Keratinocyte (primary cell): ENCODE data around the gene PARP2. TPM values are rescaled to one million over a fixed set of nuclear protein-coding genes. Genes with fewer than 3 reads are reported as not detected.

Source experiments
- DNase-seq: peaks from one replicate; pipeline ENCODE4 v3.0.0-alpha.2; 2011; ENCODE audit warnings: low read depth, missing footprints, low spot score
- FAIRE-seq: peaks from 2 replicates; lab custom pipeline; 2011; peaks lifted over from hg19 to GRCh38; lab: Jason Lieb, UNC
- H2AFZ ChIP-seq: 2 replicates; pipeline ENCODE4 v1.6.0; 2012; ENCODE audit warnings: low read length, control low read depth, inconsistent platforms; ENCODE audit not compliant: control insufficient read depth
- H3K27ac ChIP-seq: 2 replicates; pipeline ENCODE4 v1.5.1; 2011; ENCODE audit warnings: low read length; ENCODE audit not compliant: control insufficient read depth, insufficient read depth
- H3K27me3 ChIP-seq: 3 replicates; pipeline ENCODE4 v1.6.0; 2011; ENCODE audit warnings: low read length; ENCODE audit not compliant: control insufficient read depth, insufficient read depth; ENCODE audit errors: extremely low read depth
- H3K36me3 ChIP-seq, 2 experiments: 2 replicates in 1 of 2; 3 replicates in 1 of 2; pipeline ENCODE4 v1.5.1; 2011; ENCODE audit warnings: low read length in 2 of 2, mild to moderate bottlenecking in 1 of 2; ENCODE audit not compliant: control insufficient read depth in 2 of 2, insufficient read depth in 2 of 2; ENCODE audit errors: extremely low read depth in 1 of 2
- H3K4me1 ChIP-seq: 3 replicates; pipeline ENCODE4 v1.5.1; 2011; ENCODE audit warnings: low read length; ENCODE audit not compliant: control insufficient read depth, insufficient read depth; ENCODE audit errors: extremely low read depth
- H3K4me2 ChIP-seq: 3 replicates; pipeline ENCODE4 v1.6.0; 2011; ENCODE audit warnings: low read depth, low read length; ENCODE audit not compliant: control insufficient read depth, insufficient read depth; ENCODE audit errors: extremely low read depth
- H3K4me3 ChIP-seq, 3 experiments: fragments of 200-600 bp in 1 of 3; sonication (generic) in 1 of 3; 2 replicates in 2 of 3; 3 replicates in 1 of 3; pipeline ENCODE4 v1.5.1; 2011 to 2016; ENCODE audit warnings: low read length in 3 of 3, mild to moderate bottlenecking in 3 of 3, control low read depth in 2 of 3, inconsistent platforms in 1 of 3, low read depth in 1 of 3, mixed read lengths in 1 of 3, mixed run types in 1 of 3, moderate library complexity in 1 of 3; ENCODE audit not compliant: control insufficient read depth in 2 of 3, insufficient read depth in 2 of 3; ENCODE audit errors: extremely low read depth in 1 of 3
- H3K79me2 ChIP-seq: 2 replicates; pipeline ENCODE4 v1.6.0; 2012; ENCODE audit warnings: low read length; ENCODE audit not compliant: control insufficient read depth, insufficient read depth
- H3K9ac ChIP-seq: 3 replicates; pipeline ENCODE4 v1.6.0; 2011; ENCODE audit warnings: low read length; ENCODE audit not compliant: control insufficient read depth, insufficient read depth; ENCODE audit errors: extremely low read depth
- H3K9me1 ChIP-seq: 3 replicates; pipeline ENCODE4 v1.6.0; 2011; ENCODE audit warnings: low read length; ENCODE audit not compliant: control insufficient read depth, insufficient read depth; ENCODE audit errors: extremely low read depth
- H3K9me3 ChIP-seq: 2 replicates; pipeline ENCODE4 v1.5.1; 2012; ENCODE audit warnings: low read depth, low read length; ENCODE audit not compliant: control insufficient read depth
- H4K20me1 ChIP-seq: 3 replicates; pipeline ENCODE4 v1.6.0; 2011; ENCODE audit warnings: low read length; ENCODE audit not compliant: control insufficient read depth, insufficient read depth; ENCODE audit errors: extremely low read depth
- EZH2 ChIP-seq: IDR thresholded peaks from one replicate; pipeline ENCODE4 v1.6.1; 2012; ENCODE audit warnings: inconsistent platforms, mild to moderate bottlenecking, low read length, moderate library complexity
- dilution Hi-C: fragments of 300-500 bp; cut with MboI; formaldehyde crosslinking; loops from one replicate; pipeline ENCODE4 v1.7.0; 2020; ENCODE audit warnings: low sequenced_read_pairs; ENCODE audit not compliant: extremely low pct_ligation_motif_present
- polyA plus RNA-seq, 5 experiments: library from polyadenylated mRNA; depleted of rRNA in 3 of 5; stranded (reverse) in 3 of 5; stranded (forward) in 1 of 5; unstranded in 1 of 5; fragments of >200 nt; gene quantifications; 1 replicate in 1 of 5; 2 replicates in 3 of 5; 3 replicates in 1 of 5; pipeline versions ENCODE4 v1.2.1 to v1.2.3, GENCODE V29; 2011 to 2012; ENCODE audit warnings: missing spikeins in 2 of 5, low read depth in 1 of 5, low replicate concordance in 1 of 5
- TF ChIP-seq, protein P1 (sequence below), 3 experiments: IDR thresholded peaks in 1 of 3; conservative IDR thresholded peaks in 1 of 3; optimal IDR thresholded peaks in 1 of 3; 2 replicates in 2 of 3; 3 replicates in 1 of 3; pipeline versions ENCODE3 to v1.5.1; 2011; ENCODE audit warnings: low read length in 3 of 3, mild to moderate bottlenecking in 3 of 3, moderate library complexity in 2 of 3, control low read depth in 1 of 3, inconsistent platforms in 1 of 3; ENCODE audit not compliant: insufficient read depth in 2 of 3; ENCODE audit errors: extremely low read depth in 1 of 3

Gene PARP2
- polyA plus RNA-seq, 1 donor (not counting 4 experiments of a cell fraction or from before 2014, with no cell fraction given) = 24.7 TPM

DNA sequence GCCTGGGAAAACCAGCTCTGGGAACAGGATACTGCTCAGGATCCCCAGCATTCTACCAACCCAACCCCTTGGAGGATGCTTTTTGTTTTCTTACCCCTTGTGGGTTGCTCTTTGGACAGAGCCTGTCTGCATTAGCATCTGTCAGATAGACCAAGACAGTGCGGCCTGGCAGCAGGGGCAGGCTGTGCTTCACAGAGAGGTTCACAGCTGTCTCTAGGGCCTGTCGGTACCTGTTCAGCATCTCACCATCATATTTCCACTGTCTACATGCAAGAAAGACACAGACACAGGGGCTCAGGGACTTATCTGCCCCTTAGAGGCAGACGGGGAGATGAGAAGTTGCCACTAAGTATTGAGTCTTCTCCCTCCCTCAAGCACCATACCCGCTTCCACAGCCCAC lies 48.1 kb downstream of the PARP2 start:
- Histone ChIP-seq H3K4me2 (no peak overlapping the region), H4K20me1 (no peaks in the 10 kb centered on the region), H3K4me3 (no peak overlapping the region), H3K4me1 (no peaks in the 10 kb centered on the region), H3K79me2 (no peaks in the 10 kb centered on the region), H3K9me1 (no peaks in the 10 kb centered on the region), H3K27me3 (no peaks in the 10 kb centered on the region), H3K9me3 (no peaks in the 10 kb centered on the region), H3K27ac (no peak overlapping the region), H3K9ac (no peak overlapping the region), H3K36me3 (peaks cover 30 to 46% of the 10 kb centered on the region in 2 experiments), H2AFZ (no peak overlapping the region)
- dilution Hi-C loops = no loop called here
- no peak for DNase-seq
- no peak for TF ChIP-seq EZH2
- TF ChIP-seq, protein P1, sequence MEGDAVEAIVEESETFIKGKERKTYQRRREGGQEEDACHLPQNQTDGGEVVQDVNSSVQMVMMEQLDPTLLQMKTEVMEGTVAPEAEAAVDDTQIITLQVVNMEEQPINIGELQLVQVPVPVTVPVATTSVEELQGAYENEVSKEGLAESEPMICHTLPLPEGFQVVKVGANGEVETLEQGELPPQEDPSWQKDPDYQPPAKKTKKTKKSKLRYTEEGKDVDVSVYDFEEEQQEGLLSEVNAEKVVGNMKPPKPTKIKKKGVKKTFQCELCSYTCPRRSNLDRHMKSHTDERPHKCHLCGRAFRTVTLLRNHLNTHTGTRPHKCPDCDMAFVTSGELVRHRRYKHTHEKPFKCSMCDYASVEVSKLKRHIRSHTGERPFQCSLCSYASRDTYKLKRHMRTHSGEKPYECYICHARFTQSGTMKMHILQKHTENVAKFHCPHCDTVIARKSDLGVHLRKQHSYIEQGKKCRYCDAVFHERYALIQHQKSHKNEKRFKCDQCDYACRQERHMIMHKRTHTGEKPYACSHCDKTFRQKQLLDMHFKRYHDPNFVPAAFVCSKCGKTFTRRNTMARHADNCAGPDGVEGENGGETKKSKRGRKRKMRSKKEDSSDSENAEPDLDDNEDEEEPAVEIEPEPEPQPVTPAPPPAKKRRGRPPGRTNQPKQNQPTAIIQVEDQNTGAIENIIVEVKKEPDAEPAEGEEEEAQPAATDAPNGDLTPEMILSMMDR (optimal IDR thresholded peaks at IDR 0.05 in 1 of 3, IDR thresholded peaks at IDR 0.05 in 1 of 3, conservative IDR thresholded peaks at IDR 0.05 in 1 of 3; ENCODE audit: extremely low read depth in 1 of 3, insufficient read depth in 2 of 3, low read length in 3 of 3) = no peak
- FAIRE-seq = no peak

DNA sequence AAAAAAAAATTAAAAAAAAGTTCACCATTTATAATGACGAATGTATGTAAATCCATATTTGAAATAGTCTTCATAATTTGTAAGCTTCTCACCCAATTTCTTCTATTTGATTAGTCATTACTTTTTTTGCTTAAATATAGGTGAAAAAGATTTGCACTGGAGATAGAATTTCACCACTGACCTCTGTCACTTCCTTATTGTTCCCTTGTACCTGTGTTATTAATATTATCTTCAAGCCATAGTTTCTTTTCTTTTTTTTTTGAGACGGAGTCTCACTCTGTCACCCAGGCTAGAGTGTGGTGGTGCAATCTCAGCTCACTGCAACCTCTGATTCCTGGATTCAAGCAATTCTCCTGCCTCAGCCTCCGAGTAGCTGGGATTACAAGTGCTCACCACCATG lies 54.1 kb downstream of the PARP2 start:
- FAIRE-seq = no peak
- TF ChIP-seq EZH2 = no peak
- TF ChIP-seq, protein P1 (optimal IDR thresholded peaks at IDR 0.05 in 1 of 3, IDR thresholded peaks at IDR 0.05 in 1 of 3, conservative IDR thresholded peaks at IDR 0.05 in 1 of 3; ENCODE audit: extremely low read depth in 1 of 3, insufficient read depth in 2 of 3, low read length in 3 of 3) = no peak

More for the DNA sequence above, 54.1 kb downstream of the PARP2 start:
- H3K4me2 ChIP-seq = no peak overlapping the region
- no peak overlapping the region for H3K27ac ChIP-seq
- H3K79me2 ChIP-seq = no peaks in the 10 kb centered on the region
- H3K4me3 ChIP-seq = no peak overlapping the region
- H3K36me3 ChIP-seq = peaks cover 17 to 19% of the 10 kb centered on the region in 2 experiments
- no peaks in the 10 kb centered on the region for H4K20me1 ChIP-seq
- H3K9me1 ChIP-seq = no peaks in the 10 kb centered on the region
- DNase-seq = no peak
- H3K4me1 ChIP-seq = peaks cover 18% of the 10 kb centered on the region
- H3K9ac ChIP-seq = no peak overlapping the region
- dilution Hi-C loops = no loop called here
- no peak overlapping the region for H2AFZ ChIP-seq
- no peaks in the 10 kb centered on the region for H3K27me3 ChIP-seq
- no peaks in the 10 kb centered on the region for H3K9me3 ChIP-seq
